Endodermal cell (in vitro differentiated cells): ENCODE data around the gene ROR2. TPM values are rescaled to one million over a fixed set of nuclear protein-coding genes. Genes with fewer than 3 reads are reported as not detected.

Source experiments
- DNase-seq: peaks from one replicate; pipeline ENCODE4 v3.0.0-alpha.2; 2017
- H3K27ac ChIP-seq: 2 replicates; pipeline ENCODE4 v1.5.1; 2013; ENCODE audit warnings: mild to moderate bottlenecking, low read depth, low read length, moderate library complexity
- H3K27me3 ChIP-seq: 2 replicates; pipeline ENCODE4 v1.6.1; 2013; ENCODE audit warnings: mild to moderate bottlenecking, low read length, moderate library complexity; ENCODE audit not compliant: insufficient read depth, control insufficient read depth, poor library complexity, severe bottlenecking
- H3K36me3 ChIP-seq: 2 replicates; pipeline ENCODE4 v1.7.0; 2013; ENCODE audit warnings: mild to moderate bottlenecking, low read length, moderate library complexity; ENCODE audit not compliant: control insufficient read depth, insufficient read depth
- H3K4me1 ChIP-seq: one replicate; pipeline ENCODE4 v1.7.0; 2013; ENCODE audit warnings: low read length; ENCODE audit not compliant: control insufficient read depth, insufficient read depth
- H3K4me3 ChIP-seq: 2 replicates; pipeline ENCODE4 v1.5.1; 2013; ENCODE audit warnings: mild to moderate bottlenecking, low read length, moderate library complexity
- H3K9ac ChIP-seq: 2 replicates; pipeline ENCODE4 v1.6.1; 2013; ENCODE audit warnings: mild to moderate bottlenecking, low read length, moderate library complexity; ENCODE audit not compliant: poor library complexity, severe bottlenecking; ENCODE audit errors: extremely low read depth
- H3K9me3 ChIP-seq: 2 replicates; pipeline ENCODE4 v1.6.1; 2013; ENCODE audit warnings: mild to moderate bottlenecking, low read length, moderate library complexity; ENCODE audit not compliant: control insufficient read depth
- H3K27ac Mint-ChIP-seq: 2 replicates; pipeline ENCODE4 v1.8.0; 2020; ENCODE audit warnings: mixed read lengths
- H3K27me3 Mint-ChIP-seq: 2 replicates; pipeline ENCODE4 v1.8.0; 2021; ENCODE audit warnings: mild to moderate bottlenecking, mixed read lengths; ENCODE audit not compliant: insufficient read depth
- H3K36me3 Mint-ChIP-seq: 2 replicates; pipeline ENCODE4 v1.8.0; 2020; ENCODE audit warnings: low read depth, mixed read lengths
- H3K4me1 Mint-ChIP-seq: 2 replicates; pipeline ENCODE4 v1.8.0; 2020; ENCODE audit warnings: mixed read lengths
- H3K4me3 Mint-ChIP-seq: 2 replicates; pipeline ENCODE4 v1.8.0; 2020; ENCODE audit warnings: mild to moderate bottlenecking, moderate library complexity, mixed read lengths
- H3K9me3 Mint-ChIP-seq: 2 replicates; pipeline ENCODE4 v1.8.0; 2020; ENCODE audit warnings: mild to moderate bottlenecking, mixed read lengths
- WGBS, 2 experiments: methylation state at CpG; one replicate each; pipeline versions ENCODE4 v1.1.5 to v1.1.7; 2013; ENCODE audit warnings: missing lambda C conversion rate in 2 of 2, mixed read lengths in 1 of 2; ENCODE audit not compliant: insufficient coverage in 1 of 2, insufficient read length in 1 of 2; 5-methylcytosine and 5-hydroxymethylcytosine counted together
- total RNA-seq, 2 donors: library from RNA; stranded (reverse); fragmentation: NEBNext Ultra II Directional in 1 of 2; extraction: Animal tissue kit (Norgen Biotek cat#: 25700) in 1 of 2; gene quantifications; 2 replicates in 1 of 2; 3 replicates in 1 of 2; pipeline ENCODE4 v1.2.1, GENCODE V29; 2021
- TF ChIP-seq, protein P1 (sequence below): fragments of 200-600 bp; sonication (generic); conservative IDR thresholded peaks from 2 replicates; pipeline ENCODE4 v1.5.0; 2021; ENCODE audit warnings: antibody characterized with exemption, mild to moderate bottlenecking

ROR2 gene
- total RNA-seq, 2 donors from 2014 or later, result 104 to 160 TPM

GRCh38 chr9:91816356-91816755, 133.7 kb downstream of the ROR2 start:
- Histone ChIP-seq H3K4me3 (no peak overlapping the region), H3K4me1 (peaks cover 48% of the 10 kb centered on the region), H3K27ac (no peak overlapping the region), H3K36me3 (peaks cover 43% of the 10 kb centered on the region), H3K27me3 (no peaks in the 10 kb centered on the region), H3K9me3 (no peaks in the 10 kb centered on the region), H3K9ac (no peak overlapping the region)
- peaks cover 65% of the 10 kb centered on the region for H3K4me1 Mint-ChIP-seq
- peaks cover 12% of the 10 kb centered on the region for H3K36me3 Mint-ChIP-seq
- H3K9me3 Mint-ChIP-seq, result peaks cover 1% of the 10 kb centered on the region
- 90 to 95% methylated on average over 3 to 9 of the region's 9 CpGs for WGBS, 2 experiments
- H3K27ac Mint-ChIP-seq, result peak overlapping the region; percentile 10
- DNase-seq, result peak; percentile 44
- TF ChIP-seq, protein P1, sequence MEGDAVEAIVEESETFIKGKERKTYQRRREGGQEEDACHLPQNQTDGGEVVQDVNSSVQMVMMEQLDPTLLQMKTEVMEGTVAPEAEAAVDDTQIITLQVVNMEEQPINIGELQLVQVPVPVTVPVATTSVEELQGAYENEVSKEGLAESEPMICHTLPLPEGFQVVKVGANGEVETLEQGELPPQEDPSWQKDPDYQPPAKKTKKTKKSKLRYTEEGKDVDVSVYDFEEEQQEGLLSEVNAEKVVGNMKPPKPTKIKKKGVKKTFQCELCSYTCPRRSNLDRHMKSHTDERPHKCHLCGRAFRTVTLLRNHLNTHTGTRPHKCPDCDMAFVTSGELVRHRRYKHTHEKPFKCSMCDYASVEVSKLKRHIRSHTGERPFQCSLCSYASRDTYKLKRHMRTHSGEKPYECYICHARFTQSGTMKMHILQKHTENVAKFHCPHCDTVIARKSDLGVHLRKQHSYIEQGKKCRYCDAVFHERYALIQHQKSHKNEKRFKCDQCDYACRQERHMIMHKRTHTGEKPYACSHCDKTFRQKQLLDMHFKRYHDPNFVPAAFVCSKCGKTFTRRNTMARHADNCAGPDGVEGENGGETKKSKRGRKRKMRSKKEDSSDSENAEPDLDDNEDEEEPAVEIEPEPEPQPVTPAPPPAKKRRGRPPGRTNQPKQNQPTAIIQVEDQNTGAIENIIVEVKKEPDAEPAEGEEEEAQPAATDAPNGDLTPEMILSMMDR, result no peak
- no peak overlapping the region for H3K4me3 Mint-ChIP-seq
- H3K27me3 Mint-ChIP-seq, result no peaks in the 10 kb centered on the region

DNA sequence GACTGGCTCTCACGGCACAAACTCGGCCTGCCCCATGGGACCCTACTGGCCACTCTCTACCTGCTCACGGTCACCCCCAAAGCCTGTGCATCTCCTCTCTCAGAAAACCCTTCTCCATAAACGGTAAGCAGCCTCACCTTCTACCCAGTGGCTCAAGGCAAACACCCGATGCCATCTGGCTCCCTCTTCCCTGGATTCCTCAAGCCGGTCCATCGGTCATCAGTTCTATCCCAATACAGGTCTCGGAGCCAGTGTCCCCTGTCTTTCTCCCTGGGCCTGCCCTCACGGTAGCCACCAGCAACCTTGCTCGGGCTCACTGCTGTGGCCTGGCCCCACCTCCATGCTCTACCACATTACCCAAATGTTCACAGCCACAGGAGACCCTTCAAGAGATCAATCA, 134.1 kb downstream of the ROR2 start:
- H3K9ac ChIP-seq, result no peak overlapping the region
- peaks cover 48% of the 10 kb centered on the region for H3K4me1 ChIP-seq
- no peaks in the 10 kb centered on the region for H3K9me3 Mint-ChIP-seq
- TF ChIP-seq, protein P1, result no peak
- DNase-seq, result peak; percentile 41
- H3K4me3 Mint-ChIP-seq, result peak overlapping the region; percentile 17
- peaks cover 10% of the 10 kb centered on the region for H3K36me3 Mint-ChIP-seq
- H3K27me3 Mint-ChIP-seq, result no peaks in the 10 kb centered on the region
- H3K4me3 ChIP-seq, result no peak overlapping the region
- H3K27ac ChIP-seq, result no peak overlapping the region
- 87 to 90% methylated on average over 8 to 10 of the region's 10 CpGs for WGBS, 2 experiments
- peaks cover 64% of the 10 kb centered on the region for H3K4me1 Mint-ChIP-seq
- no peaks in the 10 kb centered on the region for H3K9me3 ChIP-seq
- H3K27ac Mint-ChIP-seq, result peak overlapping the region; percentile 10
- peaks cover 40% of the 10 kb centered on the region for H3K36me3 ChIP-seq
- H3K27me3 ChIP-seq, result no peaks in the 10 kb centered on the region

- Histone ChIP-seq H3K4me3 (no peak overlapping the region), H3K9ac (no peak overlapping the region), H3K27ac (no peak overlapping the region), H3K36me3 (peaks cover 39% of the 10 kb centered on the region), H3K4me1 (peaks cover 40% of the 10 kb centered on the region), H3K27me3 (no peaks in the 10 kb centered on the region), H3K9me3 (no peaks in the 10 kb centered on the region)
- Mint-ChIP-seq H3K4me1 (peaks cover 64% of the 10 kb centered on the region), H3K4me3 (no peak overlapping the region), H3K9me3 (no peaks in the 10 kb centered on the region), H3K36me3 (peaks cover 10% of the 10 kb centered on the region), H3K27ac (no peak overlapping the region), H3K27me3 (no peaks in the 10 kb centered on the region)
- peak; percentile 35 for DNase-seq
- 78 to 93% methylated on average over 8 of the region's 8 CpGs for WGBS, 2 experiments
- TF ChIP-seq, protein P1, result no peak
Measured at GRCh38 chr9:91814753-91815152, 135.3 kb downstream of the ROR2 start.
